ENCODE measurements around the gene CCDC40. TPM values are rescaled to one million over a fixed set of nuclear protein-coding genes. Genes with fewer than 3 reads are reported as not detected.

CCDC40 gene
- total RNA-seq, 2 donors from 2014 or later, result 21.7 to 38.9 TPM

GRCh38 chr17:79988185-79988971, 48.1 kb upstream of the CCDC40 start:
- Histone ChIP-seq H3K9ac (ENCODE audit: extremely low read depth, low read length, poor library complexity, severe bottlenecking) (no peak overlapping the region), H3K36me3 (ENCODE audit: control insufficient read depth, insufficient read depth, low read length) (no peaks in the 10 kb centered on the region), H3K4me3 (ENCODE audit: low read length) (no peak overlapping the region), H3K27ac (ENCODE audit: low read depth, low read length) (no peak overlapping the region), H3K4me1 (ENCODE audit: control insufficient read depth, insufficient read depth, low read length) (peaks cover 3% of the 10 kb centered on the region), H3K27me3 (ENCODE audit: control insufficient read depth, insufficient read depth, low read length, poor library complexity, severe bottlenecking) (no peaks in the 10 kb centered on the region), H3K9me3 (ENCODE audit: control insufficient read depth, low read length) (no peaks in the 10 kb centered on the region)
- WGBS, 2 experiments (ENCODE audit: insufficient coverage in 1 of 2, insufficient read length in 1 of 2), result 83 to 90% methylated on average over 13 to 28 of the region's 28 CpGs
- DNase-seq, result no peak
- no peak overlapping the region for H3K27ac Mint-ChIP-seq
- H3K36me3 Mint-ChIP-seq (ENCODE audit: low read depth), result peaks cover 7% of the 10 kb centered on the region
- no peak overlapping the region for H3K4me3 Mint-ChIP-seq
- H3K4me1 Mint-ChIP-seq, result peaks cover 38% of the 10 kb centered on the region
- TF ChIP-seq, protein P1, sequence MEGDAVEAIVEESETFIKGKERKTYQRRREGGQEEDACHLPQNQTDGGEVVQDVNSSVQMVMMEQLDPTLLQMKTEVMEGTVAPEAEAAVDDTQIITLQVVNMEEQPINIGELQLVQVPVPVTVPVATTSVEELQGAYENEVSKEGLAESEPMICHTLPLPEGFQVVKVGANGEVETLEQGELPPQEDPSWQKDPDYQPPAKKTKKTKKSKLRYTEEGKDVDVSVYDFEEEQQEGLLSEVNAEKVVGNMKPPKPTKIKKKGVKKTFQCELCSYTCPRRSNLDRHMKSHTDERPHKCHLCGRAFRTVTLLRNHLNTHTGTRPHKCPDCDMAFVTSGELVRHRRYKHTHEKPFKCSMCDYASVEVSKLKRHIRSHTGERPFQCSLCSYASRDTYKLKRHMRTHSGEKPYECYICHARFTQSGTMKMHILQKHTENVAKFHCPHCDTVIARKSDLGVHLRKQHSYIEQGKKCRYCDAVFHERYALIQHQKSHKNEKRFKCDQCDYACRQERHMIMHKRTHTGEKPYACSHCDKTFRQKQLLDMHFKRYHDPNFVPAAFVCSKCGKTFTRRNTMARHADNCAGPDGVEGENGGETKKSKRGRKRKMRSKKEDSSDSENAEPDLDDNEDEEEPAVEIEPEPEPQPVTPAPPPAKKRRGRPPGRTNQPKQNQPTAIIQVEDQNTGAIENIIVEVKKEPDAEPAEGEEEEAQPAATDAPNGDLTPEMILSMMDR (conservative IDR thresholded peaks at IDR 0.05), result no peak
- no peaks in the 10 kb centered on the region for H3K27me3 Mint-ChIP-seq (ENCODE audit: insufficient read depth)
- H3K9me3 Mint-ChIP-seq, result no peaks in the 10 kb centered on the region

- Histone ChIP-seq H3K36me3 (ENCODE audit: control insufficient read depth, insufficient read depth, low read length) (no peaks in the 10 kb centered on the region), H3K27ac (ENCODE audit: low read depth, low read length) (no peak overlapping the region), H3K27me3 (ENCODE audit: control insufficient read depth, insufficient read depth, low read length, poor library complexity, severe bottlenecking) (no peaks in the 10 kb centered on the region), H3K9ac (ENCODE audit: extremely low read depth, low read length, poor library complexity, severe bottlenecking) (no peak overlapping the region), H3K4me3 (ENCODE audit: low read length) (no peak overlapping the region), H3K9me3 (ENCODE audit: control insufficient read depth, low read length) (no peaks in the 10 kb centered on the region), H3K4me1 (ENCODE audit: control insufficient read depth, insufficient read depth, low read length) (peaks cover 10% of the 10 kb centered on the region)
- peak overlapping the region; percentile 18 for H3K27ac Mint-ChIP-seq
- peaks cover 7% of the 10 kb centered on the region for H3K36me3 Mint-ChIP-seq (ENCODE audit: low read depth)
- 95 to 99% methylated on average over 18 to 20 of the region's 20 CpGs for WGBS, 2 experiments (ENCODE audit: insufficient coverage in 1 of 2, insufficient read length in 1 of 2)
- TF ChIP-seq, protein P1 (conservative IDR thresholded peaks at IDR 0.05), result no peak
- no peaks in the 10 kb centered on the region for H3K9me3 Mint-ChIP-seq
- no peak for DNase-seq
- no peak overlapping the region for H3K4me3 Mint-ChIP-seq
- H3K4me1 Mint-ChIP-seq, result peaks cover 42% of the 10 kb centered on the region
- no peaks in the 10 kb centered on the region for H3K27me3 Mint-ChIP-seq (ENCODE audit: insufficient read depth)
Observed at GRCh38 chr17:79989106-79989835, 47.2 kb upstream of the CCDC40 start.

DNA sequence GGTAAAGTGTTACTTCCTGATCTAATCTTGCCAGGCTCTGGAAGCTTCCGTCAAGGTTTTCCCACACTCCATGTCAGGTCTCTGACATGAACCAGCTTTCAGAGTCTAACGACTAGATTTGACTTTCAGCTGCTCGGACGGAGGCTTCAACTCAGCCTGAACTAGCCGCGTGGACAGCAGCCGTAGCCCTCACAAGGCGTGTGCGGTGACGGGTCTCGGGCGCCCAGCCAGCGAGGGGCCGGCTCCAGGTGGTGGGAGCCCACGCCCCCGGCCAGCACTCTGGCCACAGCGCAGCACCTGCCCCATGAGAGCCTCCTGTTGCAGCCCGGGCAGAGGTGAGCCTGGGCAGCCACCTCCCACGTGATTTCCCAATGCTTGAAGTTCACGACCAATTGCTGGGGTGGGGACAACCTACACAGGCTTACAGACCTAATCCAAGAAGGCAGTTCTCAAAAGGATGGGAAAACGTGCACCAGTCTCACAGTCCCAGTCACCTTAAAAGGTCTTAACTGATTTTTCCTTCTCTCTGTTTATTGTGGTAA, 46.3 kb upstream of the CCDC40 start:
- Mint-ChIP-seq H3K27me3 (ENCODE audit: insufficient read depth) (no peaks in the 10 kb centered on the region), H3K36me3 (ENCODE audit: low read depth) (peaks cover 10% of the 10 kb centered on the region), H3K9me3 (no peaks in the 10 kb centered on the region), H3K27ac (no peak overlapping the region), H3K4me3 (no peak overlapping the region), H3K4me1 (peaks cover 40% of the 10 kb centered on the region)
- Histone ChIP-seq H3K4me1 (ENCODE audit: control insufficient read depth, insufficient read depth, low read length) (peaks cover 10% of the 10 kb centered on the region), H3K9ac (ENCODE audit: extremely low read depth, low read length, poor library complexity, severe bottlenecking) (no peak overlapping the region), H3K36me3 (ENCODE audit: control insufficient read depth, insufficient read depth, low read length) (no peaks in the 10 kb centered on the region), H3K4me3 (ENCODE audit: low read length) (no peak overlapping the region), H3K27me3 (ENCODE audit: control insufficient read depth, insufficient read depth, low read length, poor library complexity, severe bottlenecking) (no peaks in the 10 kb centered on the region), H3K9me3 (ENCODE audit: control insufficient read depth, low read length) (no peaks in the 10 kb centered on the region), H3K27ac (ENCODE audit: low read depth, low read length) (no peak overlapping the region)
- TF ChIP-seq, protein P1 (conservative IDR thresholded peaks at IDR 0.05), result no peak
- 91 to 95% methylated on average over 10 to 21 of the region's 21 CpGs for WGBS, 2 experiments (ENCODE audit: insufficient coverage in 1 of 2, insufficient read length in 1 of 2)
- no peak for DNase-seq

Data from endodermal cell (in vitro differentiated cells).